Uterus (tissue), 4 donors: ENCODE measurements around the gene NEURL1B. TPM values are rescaled to one million over a fixed set of nuclear protein-coding genes. Genes with fewer than 3 reads are reported as not detected.
A peak's percentile ranks its signal among the peaks of the same experiment; 100 is the strongest.

ENCODE experiments used
- DNase-seq, 2 donors: peaks; one replicate each; pipeline ENCODE4 v3.0.0-alpha.2; 2019 to 2020
- H3K27ac ChIP-seq, 2 donors: fragments of 200-600 bp; sonication (generic); 1 replicate in 1 of 2; 2 replicates in 1 of 2; pipeline ENCODE4 v1.5.1; 2016 to 2018
- H3K27me3 ChIP-seq, 2 donors: fragments of 200-600 bp; sonication (generic); one replicate each; pipeline ENCODE4 v1.5.1; 2018 to 2019; ENCODE audit warnings: control low read depth in 1 of 2
- H3K36me3 ChIP-seq, 2 donors: fragments of 200-600 bp; sonication (generic); one replicate each; pipeline ENCODE4 v1.5.1; 2019; ENCODE audit warnings: control low read depth in 1 of 2
- H3K4me1 ChIP-seq, 2 donors: fragments of 200-600 bp; sonication (generic); one replicate each; pipeline ENCODE4 v1.5.1; 2018 to 2019; ENCODE audit warnings: control low read depth in 1 of 2
- H3K4me3 ChIP-seq, 2 donors: fragments of 200-600 bp; sonication (generic); 1 replicate in 1 of 2; 2 replicates in 1 of 2; pipeline ENCODE4 v1.5.1; 2018 to 2019; ENCODE audit warnings: mild to moderate bottlenecking in 1 of 2
- H3K9me3 ChIP-seq, 2 donors: fragments of 200-600 bp; sonication (generic); one replicate each; pipeline ENCODE4 v1.5.1; 2019; ENCODE audit warnings: control low read depth in 1 of 2
- CTCF ChIP-seq, 4 experiments: fragments of 200-600 bp in 2 of 4; fragments of 450-650 bp in 2 of 4; sonication (generic) in 2 of 4; IDR thresholded peaks; one replicate each; pipeline ENCODE4 v1.5.1; 2016 to 2019; ENCODE audit warnings: antibody characterized with exemption in 4 of 4, mild to moderate bottlenecking in 2 of 4, moderate library complexity in 1 of 4
- POLR2A ChIP-seq, 2 donors: fragments of 450-650 bp; IDR thresholded peaks; one replicate each; pipeline ENCODE4 v1.6.1; 2016; ENCODE audit warnings: antibody characterized with exemption in 2 of 2, mild to moderate bottlenecking in 1 of 2, moderate library complexity in 1 of 2
- intact Hi-C: fragments of 100-400 bp; cut with DNase I; formaldehyde crosslinking; loops from one replicate; pipeline ENCODE4 v1.15.1; 2023; ENCODE audit warnings: low total_unique reads
- total RNA-seq, 4 donors: library from RNA; depleted of rRNA in 3 of 4; stranded (reverse); fragments of >200 nt in 3 of 4; gene quantifications; one replicate each; pipeline versions ENCODE4 v1.1.0 to v1.2.4, GENCODE V29; 2014 to 2023
- donor health status: DM: yes; HTN: yes; CAD: no.

Gene NEURL1B
- total RNA-seq, 4 donors from 2014 or later: 51.1 to 136 (median 74.1) TPM

GRCh38 chr5:172695232-172696054 is 54.4 kb downstream of the NEURL1B start:
- DNase-seq: no peak
- H3K4me3 ChIP-seq: no peak overlapping the region
- intact Hi-C loops: no loop called here
- H3K27ac ChIP-seq: peak overlapping the region; percentile 82 to 90
- TF ChIP-seq POLR2A (IDR thresholded peaks at IDR 0.05) (no peak), CTCF (IDR thresholded peaks at IDR 0.05) (no peak)
- peaks cover 0 to 27% of the 10 kb centered on the region in 2 donors for H3K4me1 ChIP-seq
- H3K27me3 ChIP-seq: no peaks in the 10 kb centered on the region
- no peaks in the 10 kb centered on the region for H3K36me3 ChIP-seq
- H3K9me3 ChIP-seq: no peaks in the 10 kb centered on the region

GRCh38 chr5:172696171-172696849 is 55.2 kb downstream of the NEURL1B start:
- Histone ChIP-seq H3K9me3 (no peaks in the 10 kb centered on the region), H3K4me3 (peak overlapping the region; percentile 49 to 50), H3K27ac (peak overlapping the region; percentile 82 to 90), H3K27me3 (no peaks in the 10 kb centered on the region), H3K4me1 (peaks cover 0 to 27% of the 10 kb centered on the region in 2 donors), H3K36me3 (no peaks in the 10 kb centered on the region)
- TF ChIP-seq CTCF (IDR thresholded peaks at IDR 0.05): no peak
- no peak for TF ChIP-seq POLR2A (IDR thresholded peaks at IDR 0.05)
- peak; percentile 61 to 72 for DNase-seq
- intact Hi-C loops: no loop called here

- H3K4me3 ChIP-seq: peak overlapping the region; percentile 49 to 50
- H3K36me3 ChIP-seq: no peaks in the 10 kb centered on the region
- no peaks in the 10 kb centered on the region for H3K27me3 ChIP-seq
- intact Hi-C loops: no loop called here
- H3K4me1 ChIP-seq: peaks cover 0 to 27% of the 10 kb centered on the region in 2 donors
- peak; percentile 91 to 98 (median 96) for TF ChIP-seq CTCF (IDR thresholded peaks at IDR 0.05)
- TF ChIP-seq POLR2A (IDR thresholded peaks at IDR 0.05): peak; percentile 43 to 54
- no peaks in the 10 kb centered on the region for H3K9me3 ChIP-seq
- DNase-seq: peak; percentile 90 to 93
- peak overlapping the region; percentile 82 to 90 for H3K27ac ChIP-seq
These were observed 56.4 kb downstream of the NEURL1B start for GRCh38 chr5:172697123-172698121.

- Histone ChIP-seq H3K4me1 (peaks cover 0 to 21% of the 10 kb centered on the region in 2 donors), H3K36me3 (no peaks in the 10 kb centered on the region), H3K9me3 (no peaks in the 10 kb centered on the region), H3K27ac (peak overlapping the region; percentile 44 to 64), H3K27me3 (no peaks in the 10 kb centered on the region), H3K4me3 (no peak overlapping the region)
- DNase-seq: no peak
- TF ChIP-seq CTCF (IDR thresholded peaks at IDR 0.05): no peak
- TF ChIP-seq POLR2A (IDR thresholded peaks at IDR 0.05): no peak
- intact Hi-C loops: no loop called here
These were observed 58.4 kb downstream of the NEURL1B start for GRCh38 chr5:172699423-172699822.
